Hepatocyte (in vitro differentiated cells): Measurements from ENCODE around the gene PYGO2. TPM values are rescaled to one million over a fixed set of nuclear protein-coding genes. Genes with fewer than 3 reads are reported as not detected.

Experiments used
- DNase-seq: peaks from one replicate; pipeline ENCODE4 v3.0.0-alpha.2; 2016; ENCODE audit warnings: low spot score
- H2AFZ ChIP-seq: fragments of 200-600 bp; sonication (generic); 2 replicates; pipeline ENCODE4 v1.6.0; 2016; ENCODE audit warnings: antibody characterized with exemption, mild to moderate bottlenecking
- H3K27ac ChIP-seq: fragments of 200-600 bp; sonication (generic); 2 replicates; pipeline ENCODE4 v1.5.1; 2016; ENCODE audit warnings: mild to moderate bottlenecking
- H3K27me3 ChIP-seq: fragments of 200-600 bp; sonication (generic); 2 replicates; pipeline ENCODE4 v1.6.1; 2016
- H3K36me3 ChIP-seq: fragments of 200-600 bp; sonication (generic); replicated peaks from 2 replicates; pipeline ENCODE4 v1.5.1; 2016; ENCODE audit warnings: low read depth; ENCODE audit not compliant: insufficient read depth
- H3K4me1 ChIP-seq: fragments of 200-600 bp; sonication (generic); 2 replicates; pipeline ENCODE4 v1.5.1; 2016; ENCODE audit warnings: mild to moderate bottlenecking, moderate library complexity; ENCODE audit not compliant: insufficient read depth
- H3K4me2 ChIP-seq: fragments of 200-600 bp; sonication (generic); 2 replicates; pipeline ENCODE4 v1.6.0; 2016
- H3K4me3 ChIP-seq: fragments of 200-600 bp; sonication (generic); 2 replicates; pipeline ENCODE4 v1.5.1; 2016; ENCODE audit warnings: mild to moderate bottlenecking
- H3K79me2 ChIP-seq: fragments of 200-600 bp; sonication (generic); 2 replicates; pipeline ENCODE4 v1.6.0; 2017; ENCODE audit warnings: mild to moderate bottlenecking
- H3K9me2 ChIP-seq: fragments of 200-600 bp; sonication (generic); replicated peaks from 2 replicates; pipeline ENCODE4 v1.6.0; 2017; ENCODE audit warnings: mild to moderate bottlenecking; ENCODE audit not compliant: insufficient read depth
- H3K9me3 ChIP-seq: fragments of 200-600 bp; sonication (generic); 2 replicates; pipeline ENCODE4 v1.5.1; 2016; ENCODE audit warnings: low read depth, mild to moderate bottlenecking
- H4K20me1 ChIP-seq: fragments of 200-600 bp; sonication (generic); 2 replicates; pipeline ENCODE4 v1.6.0; 2016; ENCODE audit warnings: mild to moderate bottlenecking; ENCODE audit not compliant: insufficient read depth, poor library complexity, severe bottlenecking
- CTCF ChIP-seq: fragments of 200-600 bp; sonication (generic); IDR thresholded peaks from 2 replicates; pipeline ENCODE4 v1.5.1; 2016; ENCODE audit warnings: antibody characterized with exemption, mild to moderate bottlenecking; ENCODE audit not compliant: poor library complexity
- EZH2 ChIP-seq: fragments of 200-600 bp; sonication (generic); IDR thresholded peaks from 2 replicates; pipeline ENCODE4 v1.6.1; 2016; ENCODE audit warnings: antibody characterized with exemption, mild to moderate bottlenecking, borderline replicate concordance
- EZH2phosphoT487 ChIP-seq: fragments of 200-600 bp; sonication (generic); IDR thresholded peaks from one replicate; pipeline ENCODE4 v1.6.1; 2018; ENCODE audit warnings: antibody characterized with exemption, mild to moderate bottlenecking, low read depth, moderate library complexity; ENCODE audit not compliant: unreplicated experiment, severe bottlenecking
- WGBS: methylation state at CpG from one replicate; pipeline ENCODE4 v1.1.6; 2016; ENCODE audit warnings: low lambda C conversion rate; ENCODE audit errors: missing lambda C conversion rate; 5-methylcytosine and 5-hydroxymethylcytosine counted together
- polyA plus RNA-seq: library from polyadenylated mRNA; unstranded; fragments of >200 nt; fragmentation: Nextera tagmentation; extraction: Ambion mirVana; gene quantifications from 2 replicates; pipeline ENCODE4 v1.2.1, GENCODE V29; 2016
- total RNA-seq: library from RNA; depleted of rRNA; stranded (reverse); fragments of >200 nt; gene quantifications from 2 replicates; pipeline ENCODE4 v1.2.3, GENCODE V29; 2014

PYGO2 gene
- total and polyA plus RNA-seq, 2 experiments from 2014 or later, result 21.8 to 28.3 TPM

GRCh38 chr1:154938604-154939399, 22.8 kb downstream of the PYGO2 start:
- Histone ChIP-seq H2AFZ (no peak overlapping the region), H3K79me2 (peaks cover 9% of the 10 kb centered on the region), H3K36me3 (no peaks in the 10 kb centered on the region), H3K9me3 (no peaks in the 10 kb centered on the region), H3K27ac (peak overlapping the region; percentile 96), H3K27me3 (no peaks in the 10 kb centered on the region), H3K4me3 (no peak overlapping the region), H3K4me2 (no peak overlapping the region), H3K4me1 (peaks cover 15% of the 10 kb centered on the region), H4K20me1 (no peaks in the 10 kb centered on the region), H3K9me2 (no peaks in the 10 kb centered on the region)
- DNase-seq, result peak; percentile 48
- 95% methylated on average over 7 of the region's 7 CpGs for WGBS
- TF ChIP-seq EZH2phosphoT487 (no peak), CTCF (no peak), EZH2 (no peak)

DNA sequence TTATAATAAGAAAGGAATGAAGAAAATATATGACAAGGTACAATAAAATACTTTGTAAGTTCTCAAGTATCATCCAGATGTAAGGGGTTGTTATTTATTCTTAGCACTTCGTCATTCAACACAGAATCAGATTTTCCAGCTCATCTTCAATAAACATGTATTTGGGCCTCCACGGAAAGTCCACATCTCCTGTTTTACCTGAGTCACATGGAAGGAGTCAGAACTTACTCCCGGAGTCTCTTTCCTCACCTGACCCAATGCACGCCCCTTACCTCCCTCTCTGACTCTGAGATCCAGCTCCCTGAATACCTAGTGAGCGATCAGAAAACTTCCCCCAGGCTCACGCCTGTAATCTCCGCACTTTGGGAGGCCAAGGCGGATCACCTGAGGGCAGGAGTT, 23.6 kb downstream of the PYGO2 start:
- Histone ChIP-seq H3K36me3 (no peaks in the 10 kb centered on the region), H3K27me3 (no peaks in the 10 kb centered on the region), H3K9me2 (no peaks in the 10 kb centered on the region), H4K20me1 (no peaks in the 10 kb centered on the region), H2AFZ (no peak overlapping the region), H3K4me3 (no peak overlapping the region), H3K9me3 (no peaks in the 10 kb centered on the region), H3K4me1 (peaks cover 8% of the 10 kb centered on the region), H3K4me2 (peak overlapping the region; percentile 69), H3K27ac (peak overlapping the region; percentile 96), H3K79me2 (peaks cover 9% of the 10 kb centered on the region)
- no peak for DNase-seq
- 82% methylated on average over 8 of the region's 8 CpGs for WGBS
- TF ChIP-seq CTCF (no peak), EZH2phosphoT487 (no peak)

DNA sequence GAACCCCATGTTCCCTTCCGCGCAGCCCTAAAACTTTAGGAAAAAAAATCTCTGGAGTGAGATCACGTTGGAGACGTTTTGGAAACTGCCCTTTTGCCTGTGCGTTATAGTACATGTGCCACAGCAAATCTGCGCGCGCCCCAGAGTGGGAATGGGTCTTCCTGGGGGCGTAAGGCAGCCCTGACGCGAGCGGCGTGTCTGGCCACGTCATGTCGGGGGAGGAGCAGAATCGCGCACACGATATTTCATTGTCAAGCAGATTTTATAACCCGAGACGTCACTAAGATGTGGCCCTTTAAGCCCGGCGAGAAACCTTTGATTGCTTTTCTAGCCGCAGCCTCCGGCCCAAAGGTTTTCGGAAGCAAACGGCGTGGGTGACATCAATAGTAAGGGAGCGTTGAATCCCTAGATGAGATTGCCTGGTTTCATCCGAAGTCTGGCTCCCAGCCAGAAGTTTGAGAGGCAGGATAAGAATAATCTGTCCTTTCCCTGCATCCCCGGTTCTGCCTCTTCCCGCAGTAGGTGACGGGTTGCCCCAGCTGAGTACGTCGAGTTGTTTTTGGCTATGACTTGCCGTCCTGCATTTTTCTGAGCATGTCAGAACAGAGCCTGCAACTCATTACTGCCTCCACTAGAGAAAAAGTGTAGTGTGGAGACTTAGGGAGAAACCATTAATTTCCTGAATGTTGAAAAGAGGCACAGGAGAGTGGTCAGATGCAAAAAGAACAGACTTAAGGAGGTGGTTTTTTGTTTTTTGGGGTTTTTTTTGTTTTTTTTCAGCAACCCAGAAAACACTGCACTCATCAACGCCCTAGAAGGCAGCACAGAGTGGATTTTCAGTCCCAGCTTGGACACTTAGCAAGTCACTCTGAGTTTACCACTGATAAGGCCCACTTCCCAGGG, 24.2 kb downstream of the PYGO2 start:
- Histone ChIP-seq H3K4me2 (peak overlapping the region; percentile 69), H2AFZ (peak overlapping the region; percentile 71), H4K20me1 (no peaks in the 10 kb centered on the region), H3K36me3 (no peaks in the 10 kb centered on the region), H3K27ac (peak overlapping the region; percentile 96), H3K79me2 (peaks cover 9% of the 10 kb centered on the region), H3K4me3 (peak overlapping the region; percentile 26), H3K4me1 (peaks cover 8% of the 10 kb centered on the region), H3K9me3 (no peaks in the 10 kb centered on the region), H3K9me2 (no peaks in the 10 kb centered on the region), H3K27me3 (no peaks in the 10 kb centered on the region)
- DNase-seq, result peak; percentile 95
- WGBS, result 1% methylated on average over 36 of the region's 36 CpGs
- peak; percentile 23 for TF ChIP-seq CTCF
- no peak for TF ChIP-seq EZH2phosphoT487
